ENCODE results near the gene PLA2G2F.

DNA sequence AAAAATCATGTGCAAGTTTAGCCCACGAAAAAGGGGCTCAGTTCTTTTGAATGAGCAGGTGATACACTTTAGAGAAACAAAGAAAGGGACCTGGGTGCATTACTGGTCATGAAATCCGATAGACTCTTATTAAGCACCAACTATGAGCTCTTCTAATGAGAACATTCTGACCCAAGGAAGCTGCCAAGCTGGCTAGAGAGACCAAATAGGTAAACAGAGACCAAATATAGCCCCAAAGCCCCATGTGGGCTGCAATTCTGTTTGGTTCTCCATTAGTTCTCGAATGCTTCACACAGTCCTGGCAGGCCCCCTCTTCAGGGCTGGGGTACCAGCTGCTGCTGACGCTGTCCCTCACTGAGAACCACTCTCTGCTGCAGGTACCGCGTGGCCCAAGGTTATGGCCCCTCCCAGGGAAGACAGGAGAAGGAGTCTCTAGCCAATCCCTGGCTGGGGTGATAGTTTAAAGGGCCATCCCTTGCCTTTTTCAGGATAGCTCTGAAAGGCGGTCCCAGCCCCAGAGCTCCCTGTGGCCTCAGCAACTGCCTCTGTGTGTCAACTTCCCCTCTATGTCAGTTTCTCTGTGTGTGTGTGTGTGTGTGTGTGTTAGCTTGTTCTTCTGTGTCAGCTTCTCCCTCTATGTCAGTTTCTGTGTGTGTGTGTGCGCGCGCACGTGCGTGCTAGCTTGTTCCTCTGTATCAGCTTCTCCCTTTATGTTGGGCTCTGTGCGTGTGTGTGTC is 39.7 kb downstream of the PLA2G2F start:
- no peak for TF ChIP-seq CTCF (IDR thresholded peaks at IDR 0.05)
- no peak for TF ChIP-seq POLR2A (IDR thresholded peaks at IDR 0.05)
- TF ChIP-seq POLR2AphosphoS5 (IDR thresholded peaks at IDR 0.05) = peak in 1 of 3 donors; percentile 34

Data from stomach (tissue), 4 donors.